GM18498 (cell line): ENCODE results near the gene STAM.
"Not testable (repeated sequence)": the region's sequence is repeated elsewhere in the genome, so short reads cannot be mapped to it uniquely, and the experiment has no call there.

Source experiments
- ATAC-seq: cut with Tn5 transposase; IDR thresholded peaks from one replicate; pipeline ENCODE4 v1.9.1; 2021; ENCODE audit warnings: mild to moderate bottlenecking, moderate library complexity; ENCODE audit not compliant: unreplicated experiment

Gene STAM

DNA sequence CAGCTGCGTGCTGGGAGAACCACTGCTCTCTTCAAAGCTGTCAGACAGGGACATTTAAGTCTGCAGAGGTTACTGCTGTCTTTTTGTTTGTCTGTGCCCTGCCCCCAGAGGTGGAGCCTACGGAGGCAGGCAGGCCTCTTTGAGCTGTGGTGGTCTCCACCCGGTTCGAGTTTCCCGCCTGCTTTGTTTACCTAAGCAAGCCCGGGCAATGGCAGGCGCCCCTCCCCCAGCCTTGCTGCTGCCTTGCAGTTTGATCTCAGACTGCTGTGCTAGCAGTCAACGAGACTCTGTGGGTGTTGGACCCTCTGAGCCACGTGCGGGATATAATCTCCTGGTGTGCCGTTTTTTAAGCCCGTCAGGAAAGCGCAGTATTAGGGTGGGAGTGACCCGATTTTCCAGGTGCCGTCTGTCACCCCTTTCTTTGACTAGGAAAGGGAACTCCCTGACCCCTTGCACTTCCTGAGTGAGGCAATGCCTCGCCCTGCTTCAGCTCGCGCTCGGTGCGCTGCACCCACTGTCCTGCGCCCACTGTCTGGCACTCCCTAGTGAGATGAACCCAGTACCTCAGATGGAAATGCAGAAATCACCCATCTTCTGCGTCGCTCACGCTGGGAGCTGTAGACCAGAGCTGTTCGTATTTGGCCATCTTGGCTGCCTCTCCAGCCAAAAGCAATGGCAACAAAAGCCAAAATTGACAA lies 78.5 kb downstream of the STAM start:
- not testable (repeated sequence) for ATAC-seq

DNA sequence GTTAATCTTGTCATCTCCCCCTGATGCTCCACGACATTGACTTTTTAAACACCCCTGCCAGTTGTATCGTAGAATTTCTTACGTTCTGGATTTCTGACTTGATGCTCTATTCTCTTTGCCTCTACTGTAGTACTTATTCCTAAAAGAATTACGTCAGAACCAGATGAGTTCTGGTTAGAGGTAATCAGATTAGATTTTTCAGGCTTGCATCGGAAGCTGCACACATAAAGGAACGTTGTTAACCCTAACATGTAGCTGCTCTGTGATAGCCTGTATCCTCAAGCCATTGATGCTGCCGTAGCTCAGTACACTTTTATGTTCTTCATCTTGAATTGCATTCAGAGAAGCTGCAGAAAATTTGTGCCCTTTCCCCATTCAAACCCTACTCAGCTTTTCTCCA lies 81.8 kb downstream of the STAM start:
- ATAC-seq = no peak

GRCh38 chr10:17729630-17730029 lies 85.7 kb downstream of the STAM start:
- no peak for ATAC-seq

DNA sequence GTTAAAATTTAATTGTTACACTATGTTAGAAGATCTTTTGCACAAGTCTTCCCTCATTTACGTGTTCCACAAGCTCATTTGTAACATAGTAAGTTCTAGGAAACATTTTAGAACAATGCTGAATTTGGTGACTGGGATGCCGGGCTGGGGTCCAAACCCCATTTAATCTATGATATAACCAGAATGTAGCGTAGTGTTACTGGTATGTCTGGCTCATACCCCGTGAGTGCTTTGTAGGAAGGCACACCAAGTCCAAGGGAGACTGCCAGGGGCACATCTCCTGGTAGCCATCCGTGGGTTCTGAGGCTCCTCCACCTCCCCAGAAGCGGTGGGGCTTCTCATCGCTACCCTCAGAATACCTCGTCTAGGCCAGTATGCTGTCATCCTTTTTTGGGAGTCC lies 86.7 kb downstream of the STAM start:
- no peak for ATAC-seq

- ATAC-seq = no peak
These were observed 87.5 kb downstream of the STAM start for GRCh38 chr10:17731331-17732020.

DNA sequence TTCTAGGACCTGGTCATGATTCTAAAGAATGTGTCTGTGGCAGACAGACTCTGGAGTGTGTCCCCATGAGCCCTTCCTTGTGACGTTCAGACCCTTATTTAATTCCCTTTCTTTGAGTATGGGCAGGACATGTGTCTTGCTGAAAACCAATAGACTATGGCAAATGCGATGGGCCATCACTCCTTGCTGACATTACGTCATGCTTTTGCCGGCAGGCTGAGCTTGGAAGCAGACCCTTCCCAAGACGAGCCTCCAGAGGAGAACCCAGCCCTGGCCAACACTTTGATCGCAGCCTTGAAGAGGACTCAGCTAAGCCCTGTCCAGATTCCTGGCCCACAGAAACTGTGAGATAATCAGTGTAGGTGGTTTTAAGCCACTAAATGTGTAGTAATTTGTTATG lies 89.7 kb downstream of the STAM start:
- ATAC-seq = no peak

DNA sequence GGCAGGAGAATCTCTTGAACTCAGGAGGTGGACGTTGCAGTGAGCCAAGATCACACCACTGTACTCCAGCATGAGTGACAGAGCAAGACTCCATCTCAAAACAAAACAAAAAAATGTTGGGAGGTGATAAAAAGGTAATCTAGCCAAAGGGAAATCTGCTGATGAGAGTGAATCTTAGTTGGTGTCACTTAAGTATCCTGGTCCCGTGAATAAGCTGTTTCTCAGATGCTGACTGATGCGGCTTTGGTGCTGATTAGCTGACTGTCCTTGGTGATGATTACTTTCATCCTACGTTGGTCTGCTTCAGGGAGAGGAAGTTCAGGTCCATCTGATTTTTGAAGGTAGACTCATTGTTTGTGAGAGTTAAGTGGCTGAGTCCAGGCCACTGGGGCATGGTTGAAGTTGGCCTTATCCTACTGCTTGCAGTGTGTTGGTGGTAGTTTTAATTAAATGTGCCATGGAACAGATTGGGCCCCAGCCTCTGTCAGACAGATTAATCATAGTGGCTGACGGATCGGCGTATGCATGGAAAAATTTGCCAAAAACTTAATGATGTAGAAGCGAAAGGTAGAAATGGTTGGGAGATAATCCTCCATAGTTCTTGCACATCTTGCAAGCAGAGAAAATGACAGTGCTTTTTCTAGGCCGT lies 90.6 kb downstream of the STAM start:
- no peak for ATAC-seq

DNA sequence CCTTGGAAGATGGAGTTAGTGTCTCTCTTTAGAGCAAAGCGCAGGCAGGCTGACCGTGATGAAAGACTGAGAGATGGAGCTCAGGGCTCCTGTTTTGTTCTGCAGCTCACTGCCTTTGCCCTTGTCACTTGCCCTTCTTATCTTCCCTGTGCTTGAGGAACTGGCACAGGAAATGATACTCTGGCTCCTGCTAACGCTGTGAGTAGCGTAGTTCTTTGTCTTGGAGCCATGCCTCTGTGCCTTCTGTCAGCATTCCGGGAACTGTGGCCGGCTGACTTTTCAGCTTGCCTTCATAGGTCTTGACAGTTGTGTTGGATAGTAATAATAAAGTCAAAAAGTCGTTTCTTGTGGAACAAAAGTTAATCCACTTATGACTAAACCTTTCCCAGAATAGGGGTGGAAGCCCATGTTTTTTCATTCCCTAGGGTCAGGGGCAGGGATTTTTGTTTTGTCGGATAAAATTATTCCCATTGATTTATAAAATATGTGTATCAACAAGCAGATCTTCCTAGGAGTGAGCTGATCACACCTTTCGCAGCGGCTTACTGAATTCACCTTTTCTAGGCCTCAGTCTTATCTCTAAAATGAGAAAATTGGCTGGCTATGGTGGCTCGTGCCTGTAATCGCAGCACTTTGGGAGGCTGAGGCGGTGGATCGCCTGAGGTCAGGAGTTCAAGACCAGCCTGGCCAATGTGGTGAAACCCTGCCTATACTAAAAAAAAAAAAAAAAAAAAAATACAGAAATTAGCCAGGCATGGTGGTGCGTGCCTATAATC lies 91.4 kb downstream of the STAM start:
- no peak for ATAC-seq

GRCh38 chr10:17736223-17736622 lies 92.3 kb downstream of the STAM start:
- ATAC-seq = no peak

DNA sequence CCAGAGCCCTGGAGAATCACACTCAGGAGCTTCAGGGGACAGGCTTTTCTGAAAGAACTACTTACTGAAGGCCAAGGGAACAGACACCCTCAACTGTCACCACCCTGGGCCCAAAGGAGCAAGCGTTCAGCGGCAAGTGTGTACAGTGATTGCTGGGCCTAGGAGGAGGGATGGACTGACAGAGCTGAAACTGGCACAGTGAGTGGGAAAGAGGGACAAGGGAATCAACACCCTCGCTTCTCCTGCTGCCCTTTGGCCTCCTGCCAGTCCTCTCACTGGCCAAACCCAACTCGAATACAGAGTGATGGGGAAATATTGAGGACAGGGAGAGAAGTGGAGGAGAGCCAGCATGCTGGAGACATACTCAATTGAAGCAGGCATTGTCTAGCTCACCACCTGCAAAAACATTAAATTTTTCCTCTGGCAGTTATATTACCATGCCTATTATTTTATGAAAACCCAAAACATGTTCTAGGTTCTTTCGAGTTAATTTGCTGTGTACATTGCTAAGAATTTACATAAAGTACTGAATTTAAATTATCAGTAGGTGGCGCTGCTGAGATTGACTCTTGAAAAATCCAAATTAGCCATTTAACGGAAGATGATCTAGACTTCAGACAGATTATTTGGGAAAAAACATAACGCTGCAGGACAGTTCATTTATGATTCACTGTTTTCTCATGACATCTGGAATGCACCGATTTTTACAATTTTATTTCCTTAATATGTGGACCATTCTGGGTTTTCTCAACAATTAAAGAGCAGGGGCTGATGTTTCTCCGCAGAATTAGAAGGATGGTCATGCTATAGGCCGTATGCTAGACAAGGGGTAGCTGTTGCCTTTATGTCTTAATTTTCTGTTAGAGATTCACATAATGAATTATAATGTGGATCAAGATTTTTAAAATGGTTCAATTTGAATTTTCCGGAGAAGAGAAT lies 93.3 kb downstream of the STAM start:
- ATAC-seq = peak; percentile 59

GRCh38 chr10:17740668-17741067 lies 96.7 kb downstream of the STAM start:
- ATAC-seq = no peak

GRCh38 chr10:17742918-17743317 lies 99.0 kb downstream of the STAM start:
- peak; percentile 49 for ATAC-seq

DNA sequence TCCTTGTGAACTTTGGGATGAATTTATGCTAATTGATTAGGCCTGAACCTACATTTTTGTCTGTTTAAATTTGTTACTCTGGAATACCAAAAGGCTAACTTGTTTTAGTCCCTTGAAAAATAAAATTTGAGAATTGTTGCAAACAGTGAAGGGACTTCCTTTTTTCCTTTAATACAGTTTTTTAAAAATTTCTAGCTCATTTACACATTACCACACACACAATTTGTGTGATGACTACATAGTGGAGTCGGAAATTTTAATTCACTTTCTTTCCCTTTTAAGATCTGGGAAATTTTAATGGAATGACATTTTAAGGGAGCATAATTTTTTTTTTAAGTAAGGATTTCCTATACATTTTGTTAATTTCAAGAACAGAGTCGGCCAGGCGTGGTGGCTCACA lies 99.5 kb downstream of the STAM start:
- no peak for ATAC-seq

DNA sequence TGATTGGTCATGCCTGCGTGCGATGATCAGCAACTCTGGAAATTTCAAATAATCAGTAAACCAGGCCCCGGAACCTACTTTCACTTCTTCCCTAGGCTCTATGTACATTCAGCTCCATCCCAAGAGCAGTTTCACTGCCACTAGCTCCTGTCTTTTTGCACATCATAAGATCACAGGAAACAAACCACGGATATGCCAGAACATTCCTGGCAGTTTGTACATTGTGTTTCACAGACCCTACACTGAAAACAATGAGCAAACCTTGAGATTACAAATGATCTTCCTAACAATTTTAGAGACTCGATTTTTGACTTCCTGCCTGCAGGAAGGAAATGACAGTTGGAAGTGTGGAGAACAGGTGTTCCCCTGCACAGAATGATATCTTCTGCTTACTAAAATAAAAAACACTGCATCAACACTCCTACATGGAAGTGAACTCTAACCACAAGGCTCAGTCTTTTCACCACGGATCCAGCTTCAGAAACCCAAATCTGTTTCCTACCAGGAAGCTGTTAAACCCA lies 100.5 kb downstream of the STAM start:
- ATAC-seq = no peak

DNA sequence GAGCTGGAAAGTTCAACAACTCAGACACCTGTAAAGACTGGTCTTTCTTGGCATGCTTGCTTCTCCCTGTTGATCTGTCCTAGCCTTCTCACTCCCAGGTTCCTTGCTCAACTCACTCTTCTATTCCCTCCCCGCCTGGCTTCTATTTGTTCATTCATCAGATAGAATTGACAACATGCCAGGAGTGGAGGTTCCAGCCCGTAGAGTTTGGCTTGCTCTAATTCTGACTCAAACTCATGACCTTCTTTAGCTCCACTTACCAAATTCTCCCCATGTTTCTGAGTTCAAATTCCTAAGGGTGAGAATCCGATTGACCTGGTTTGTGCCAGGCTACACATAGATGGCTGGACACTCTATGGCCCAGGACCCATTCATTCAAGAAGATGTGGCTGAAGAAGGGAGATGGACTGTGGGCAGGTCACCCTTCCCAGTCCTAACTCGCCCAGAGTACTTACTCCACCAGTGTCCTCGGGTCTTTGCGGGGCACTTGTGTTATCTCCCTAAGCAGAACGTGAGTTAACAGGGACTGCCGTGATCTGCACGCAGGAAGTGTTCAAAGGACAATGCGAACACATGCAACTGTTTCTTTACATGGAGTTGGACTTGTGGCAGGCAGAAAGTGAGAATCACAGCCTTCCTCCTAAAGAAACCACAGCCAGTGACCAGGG lies 104.1 kb downstream of the STAM start:
- no peak for ATAC-seq

GRCh38 chr10:17749890-17750289 lies 105.9 kb downstream of the STAM start:
- no peak for ATAC-seq

DNA sequence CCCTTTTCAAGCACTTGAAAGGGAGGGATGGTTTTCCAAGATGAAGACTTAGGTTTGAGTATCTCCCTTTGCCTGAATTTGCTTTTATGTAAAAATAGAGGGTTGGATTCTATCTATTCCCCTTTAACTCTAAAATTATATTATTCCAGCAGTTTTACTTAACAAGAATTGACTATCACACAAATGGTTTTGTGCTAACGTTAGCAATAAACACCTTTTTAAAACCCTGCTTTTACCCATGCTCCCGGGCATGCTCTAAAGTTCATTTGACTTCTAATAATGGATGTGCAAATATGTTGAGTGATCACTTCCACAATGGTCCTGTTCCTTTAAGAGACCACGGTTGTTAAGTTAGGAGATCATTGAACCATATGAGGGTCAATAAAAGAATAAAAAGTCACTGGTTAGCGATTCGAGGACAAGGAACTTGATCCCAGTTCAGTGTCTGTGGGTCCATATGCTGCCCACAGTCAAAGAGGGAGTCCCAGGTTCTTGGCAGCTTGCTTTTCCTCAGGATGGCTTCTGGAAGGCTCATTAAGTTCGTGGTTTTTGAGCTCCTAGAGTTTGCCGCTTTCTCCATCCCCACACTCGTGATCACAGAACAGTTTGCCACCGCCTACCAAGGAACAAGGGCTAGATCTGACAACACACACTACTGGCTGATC lies 108.0 kb downstream of the STAM start, which contains the start of gene TMEM236:
Gene TMEM236, plus strand, starts transcription at position 421 of the 665 bp plus-strand sequence. Its CDS starts 95 bp downstream, at position 516.
- ATAC-seq = no peak

GRCh38 chr10:17756557-17757217 lies 112.7 kb downstream of the STAM start:
- peak; percentile 96 for ATAC-seq
